HuH-7.5 (cell line): ENCODE data around the gene WDFY4.

Source experiments
- DNase-seq: peaks from one replicate; pipeline ENCODE4 v3.0.0; 2011; ENCODE audit warnings: low spot score

WDFY4 gene

DNA sequence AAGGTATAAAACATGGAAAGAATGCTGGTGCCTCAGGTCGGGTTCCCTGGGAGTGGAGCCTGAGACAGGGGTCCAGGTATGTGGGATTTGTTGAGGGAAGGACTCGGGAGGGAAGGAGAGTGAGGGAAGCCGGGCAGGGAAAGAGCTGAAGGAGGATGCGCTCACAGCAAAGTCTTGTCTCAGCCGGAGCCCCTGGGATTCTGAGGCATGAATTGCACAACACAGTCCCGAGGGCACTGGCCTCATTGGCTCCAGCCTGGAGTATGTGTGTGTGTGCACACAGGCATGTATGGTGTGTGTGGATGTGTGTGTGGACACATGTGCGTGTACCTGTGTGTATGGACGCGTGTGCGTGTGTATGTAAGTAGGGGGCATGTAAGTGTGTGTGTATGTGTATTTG lies 87.4 kb downstream of the WDFY4 start:
- no peak for DNase-seq

DNA sequence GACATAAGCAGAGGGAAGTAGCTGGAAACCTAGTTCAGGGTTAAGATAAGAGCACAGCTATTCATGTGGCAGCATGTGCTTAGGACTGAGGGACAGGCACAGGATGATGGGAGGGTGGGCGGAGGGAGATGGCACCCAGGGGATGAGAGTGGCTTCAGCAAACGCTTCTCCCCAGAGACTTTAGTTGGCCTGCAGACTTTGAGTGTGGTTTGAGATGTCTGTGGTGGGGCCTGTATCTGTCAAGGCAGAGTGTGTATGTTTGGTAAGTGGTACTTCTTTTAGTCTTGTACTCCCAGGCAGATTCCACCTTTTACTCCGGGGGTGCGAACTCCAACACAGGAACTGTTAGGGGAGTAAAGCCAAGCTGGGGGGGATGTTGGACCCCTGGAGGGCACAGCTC lies 88.9 kb downstream of the WDFY4 start:
- no peak for DNase-seq

DNA sequence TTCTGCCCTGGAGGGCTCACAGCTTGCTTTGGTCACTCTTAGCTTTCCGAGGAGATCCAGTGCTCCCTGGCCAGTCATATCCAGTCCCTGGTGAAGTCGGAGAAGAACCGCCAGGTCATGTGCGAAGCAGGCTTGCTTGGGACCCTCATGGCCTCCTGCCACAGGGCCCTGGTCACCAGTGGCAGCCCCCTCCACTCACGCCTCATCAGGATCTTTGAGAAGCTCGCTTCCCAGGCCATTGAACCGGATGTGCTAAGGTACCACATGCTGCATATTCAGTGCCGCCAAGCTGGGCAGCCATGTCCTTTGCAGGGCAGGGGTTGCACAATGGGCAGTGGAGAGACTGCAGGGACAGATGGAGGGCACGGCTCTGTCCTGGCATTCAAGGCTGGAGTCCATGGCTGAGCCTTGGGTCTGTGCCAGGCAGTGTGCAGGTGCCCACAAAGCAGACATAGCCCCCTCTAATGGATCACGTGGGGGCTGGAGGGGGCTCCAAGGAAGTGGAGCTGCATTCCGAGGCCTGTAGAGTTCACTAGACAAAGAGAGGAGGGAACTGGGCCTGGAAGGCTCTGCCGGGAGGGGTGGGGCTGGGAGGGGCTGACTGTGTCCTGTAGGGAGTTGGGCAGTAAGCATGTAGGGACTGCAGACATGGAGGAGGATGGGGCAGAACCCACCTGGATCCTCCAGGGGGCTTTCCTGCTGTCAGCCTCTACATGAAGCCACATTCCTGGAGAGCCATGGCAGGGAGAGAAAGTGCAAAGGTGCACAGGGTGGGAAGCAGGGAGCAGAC lies 89.9 kb downstream of the WDFY4 start:
- no peak for DNase-seq

DNA sequence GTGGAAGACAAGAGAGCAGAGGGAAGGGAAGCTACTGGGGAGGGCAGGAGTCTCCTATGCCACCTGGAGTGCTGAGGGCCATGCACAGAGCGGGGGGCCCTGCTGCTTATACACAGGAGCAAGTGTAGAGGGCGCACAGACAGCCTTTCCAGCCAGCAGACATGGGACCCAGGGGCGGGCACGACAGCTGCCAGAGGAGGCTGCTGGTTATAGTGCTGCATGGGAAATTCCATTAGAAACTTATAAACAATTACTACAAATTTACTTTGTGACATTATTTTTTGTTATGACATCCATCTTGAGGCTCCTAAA lies 90.5 kb downstream of the WDFY4 start:
- no peak for DNase-seq

DNA sequence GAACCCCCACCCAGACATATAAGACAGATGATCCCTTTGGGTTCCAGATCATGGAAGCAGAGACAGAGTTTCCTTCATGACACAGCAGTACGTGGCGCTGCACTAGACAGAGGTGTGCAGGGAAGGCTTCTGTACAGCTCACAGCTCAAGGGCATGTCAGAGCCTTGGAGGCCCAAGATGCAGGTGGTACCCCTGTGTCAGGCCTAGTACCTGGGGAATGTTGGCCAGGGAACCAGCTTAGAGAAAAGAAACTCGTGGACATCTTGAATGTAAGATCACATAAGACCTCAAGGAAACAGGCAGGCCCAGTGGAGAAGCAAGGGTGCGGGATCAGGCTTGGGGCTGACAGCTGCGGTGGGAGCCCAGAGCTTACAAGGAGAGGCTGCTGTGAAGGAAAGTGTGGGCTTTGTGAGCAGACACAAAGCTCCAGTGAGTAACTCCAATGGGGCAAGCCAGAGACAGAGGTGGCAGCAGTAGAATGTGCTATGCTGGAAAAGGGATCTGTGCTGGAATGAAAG lies 91.4 kb downstream of the WDFY4 start:
- DNase-seq = no peak

DNA sequence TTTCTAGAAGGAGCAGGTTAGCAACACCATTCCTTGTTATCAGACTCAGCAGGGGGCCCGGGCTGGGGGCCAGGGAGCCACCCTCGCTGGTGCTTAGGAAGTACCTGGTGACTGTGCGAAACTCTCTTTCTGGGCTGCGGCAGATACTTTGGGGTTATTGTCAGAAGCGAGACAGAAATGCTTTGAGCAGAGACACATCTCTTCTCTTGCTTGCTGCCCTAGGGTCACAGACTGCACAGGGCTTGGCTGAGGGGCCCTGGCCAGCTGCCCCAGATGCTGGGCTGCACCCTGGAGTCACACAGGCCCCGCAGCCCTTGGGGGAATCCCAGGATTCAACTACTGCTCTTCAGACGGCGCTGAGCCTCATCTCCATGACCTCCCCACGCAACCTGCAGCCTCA lies 91.9 kb downstream of the WDFY4 start:
- DNase-seq = no peak

DNA sequence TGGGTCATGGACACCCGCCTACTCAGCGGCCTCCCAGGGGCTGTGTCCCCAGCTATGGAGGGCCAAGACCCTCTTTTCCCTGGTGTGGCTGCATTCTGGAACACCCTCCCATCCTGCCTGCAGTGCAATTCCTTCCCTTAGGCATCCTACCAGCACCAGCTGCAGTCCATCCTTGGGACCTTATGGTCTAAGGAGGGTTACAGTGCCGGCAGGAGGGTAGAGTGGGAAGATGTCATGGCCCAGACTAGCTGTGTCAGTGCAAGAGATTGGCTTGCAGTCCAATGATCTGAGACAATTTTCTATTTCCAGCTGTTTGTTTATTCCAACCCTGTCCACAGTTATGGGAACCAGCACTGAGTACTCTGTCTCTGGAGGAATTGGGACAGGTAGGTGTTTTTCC lies 92.4 kb downstream of the WDFY4 start:
- DNase-seq = no peak

DNA sequence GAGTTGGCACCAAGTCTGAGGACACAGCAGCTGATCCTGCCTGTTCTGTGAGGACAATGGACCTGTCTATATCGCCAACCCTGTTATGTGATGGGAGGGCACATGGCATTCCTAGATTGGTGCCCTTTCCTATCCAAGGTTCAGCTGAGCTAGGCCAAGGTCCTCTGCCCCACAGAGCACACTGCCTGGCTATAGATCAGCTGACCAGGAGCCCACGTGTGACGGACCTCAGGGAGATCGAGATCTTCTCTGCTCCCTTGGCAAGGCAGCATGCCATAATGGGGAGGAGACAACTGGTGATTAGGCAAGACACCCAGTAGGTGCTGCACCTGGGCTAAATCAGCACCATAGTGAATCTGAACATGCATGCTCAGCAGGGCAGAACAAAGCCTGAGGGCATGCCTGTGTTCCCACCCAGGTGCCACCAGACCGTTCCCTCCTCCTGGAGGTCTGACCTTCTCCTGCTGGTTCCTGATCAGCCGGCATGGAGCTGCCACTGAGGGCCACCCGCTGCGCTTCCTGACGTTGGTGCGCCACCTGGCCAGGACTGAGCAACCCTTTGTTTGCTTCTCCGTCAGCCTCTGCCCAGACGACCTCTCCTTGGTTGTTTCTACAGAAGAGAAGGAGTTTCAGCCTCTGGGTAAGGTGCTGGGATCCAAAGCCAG lies 93.7 kb downstream of the WDFY4 start:
- DNase-seq = no peak

DNA sequence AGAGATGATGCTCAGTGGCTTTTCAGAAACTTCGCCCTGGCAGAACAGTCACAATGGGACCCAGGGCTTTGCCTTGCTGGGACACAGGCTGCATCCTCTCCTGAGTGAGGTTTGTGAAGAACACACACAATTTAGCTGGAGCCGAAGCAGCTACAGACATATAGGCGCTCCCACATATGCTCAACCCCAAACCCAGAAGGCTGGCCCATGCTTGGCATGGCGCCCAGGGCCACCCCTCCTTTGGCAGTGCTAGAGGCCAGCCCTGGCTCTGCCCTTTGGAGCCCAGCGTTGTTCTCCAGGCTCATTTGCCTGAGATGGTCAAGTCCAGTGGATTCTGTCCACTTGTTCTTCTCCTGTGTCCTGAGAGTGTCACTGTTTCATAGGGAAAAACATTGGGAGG lies 94.4 kb downstream of the WDFY4 start:
- no peak for DNase-seq

DNA sequence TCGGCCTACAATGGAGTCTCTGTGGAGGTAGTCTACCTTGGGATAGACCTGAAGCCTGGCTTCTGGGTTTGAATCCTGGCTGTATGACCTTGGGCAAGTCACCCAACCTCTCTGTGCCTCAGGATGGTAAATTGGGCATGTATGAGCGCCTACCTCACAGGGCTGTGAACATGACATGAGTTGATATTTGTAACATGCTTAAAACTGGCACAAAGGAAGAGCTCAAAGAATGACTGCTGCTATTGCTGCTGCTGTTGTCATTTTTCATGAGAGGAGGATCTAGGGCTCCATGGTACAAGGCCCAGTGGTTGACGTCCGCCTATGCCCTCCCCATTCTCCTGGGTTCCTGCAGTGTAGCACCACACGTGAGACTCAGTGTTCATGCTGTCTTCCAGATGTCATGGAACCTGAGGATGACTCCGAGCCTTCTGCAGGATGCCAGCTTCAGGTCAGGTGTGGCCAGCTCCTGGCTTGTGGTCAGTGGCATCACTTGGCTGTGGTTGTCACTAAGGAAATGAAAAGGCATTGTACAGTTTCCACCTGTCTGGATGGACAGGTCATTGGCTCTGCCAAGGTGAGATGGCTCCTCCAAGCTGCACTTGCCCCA lies 95.0 kb downstream of the WDFY4 start:
- no peak for DNase-seq

DNA sequence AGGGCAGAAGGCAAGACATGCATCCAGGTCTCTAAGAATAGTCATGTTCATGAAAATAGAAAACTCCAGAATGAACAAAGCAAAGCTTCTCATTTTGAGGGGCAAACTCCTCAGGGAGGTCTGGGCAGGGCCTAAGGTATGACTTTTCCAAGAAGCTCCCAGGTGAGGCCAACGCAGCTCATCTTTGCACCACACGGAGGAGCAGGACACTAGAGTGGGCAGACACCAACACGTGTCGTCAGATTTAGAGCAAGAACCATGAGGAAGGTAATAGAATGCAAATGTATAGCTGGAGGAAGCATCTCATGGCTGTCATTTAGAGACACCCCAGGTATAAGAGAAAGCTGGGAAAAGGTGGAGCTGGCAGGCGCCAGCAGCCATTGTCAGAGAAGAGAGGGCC lies 95.7 kb downstream of the WDFY4 start:
- no peak for DNase-seq

DNA sequence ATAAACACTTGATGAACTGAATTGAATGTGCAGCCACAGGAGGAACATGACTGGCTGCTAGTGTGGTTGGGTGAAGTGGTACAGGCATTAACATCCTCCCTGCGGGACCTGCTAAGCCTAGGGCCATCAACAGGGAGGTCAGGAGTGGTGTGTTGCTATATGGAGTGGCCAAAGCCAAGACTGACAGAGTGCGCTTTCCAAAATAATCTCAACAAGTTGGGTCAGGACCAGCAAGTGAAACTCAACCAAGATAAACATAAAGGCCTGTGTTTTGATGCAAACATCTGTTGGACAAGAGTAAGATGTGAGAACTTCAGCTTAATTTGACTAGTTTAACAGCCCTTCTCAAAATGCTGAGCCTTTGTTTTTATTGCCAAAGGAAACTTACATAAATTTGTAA lies 97.7 kb downstream of the WDFY4 start:
- no peak for DNase-seq

DNA sequence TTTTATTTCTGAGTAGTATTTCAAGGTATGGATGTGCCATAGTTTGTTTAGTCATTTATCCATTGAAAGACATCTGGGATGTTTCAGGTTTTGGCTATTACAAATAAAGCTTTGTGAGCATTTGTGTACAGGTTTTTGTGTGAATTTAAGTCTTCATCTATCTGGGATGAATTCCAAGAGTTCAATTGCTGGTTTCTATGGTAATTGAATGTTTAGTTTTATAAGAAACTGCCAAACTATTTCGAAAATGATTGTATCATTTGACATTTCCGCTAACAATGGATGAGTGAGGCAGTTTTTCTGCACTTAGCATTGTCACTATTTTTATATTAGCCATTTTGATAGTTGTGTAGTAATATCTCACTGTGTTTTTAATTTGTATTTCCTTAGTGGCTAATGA lies 99.4 kb downstream of the WDFY4 start:
- no peak for DNase-seq

DNA sequence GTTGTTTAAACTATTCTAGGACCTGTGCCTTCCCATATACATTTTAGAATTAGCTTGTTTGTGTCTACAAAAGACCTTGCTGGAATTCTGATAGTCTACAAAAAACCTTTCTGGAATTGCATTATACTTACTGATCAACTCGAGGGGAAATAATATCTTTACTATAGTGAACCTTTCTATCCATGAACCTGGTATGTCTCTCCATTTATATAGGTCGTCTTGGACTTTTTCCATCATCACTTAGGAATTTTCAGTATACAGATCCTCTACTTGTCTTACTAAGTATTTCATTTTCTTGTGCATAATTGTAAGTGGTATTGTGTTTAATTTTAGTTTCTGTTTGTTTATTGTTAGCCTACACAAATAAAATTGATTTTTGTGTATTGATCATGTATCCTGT lies 101.1 kb downstream of the WDFY4 start:
- DNase-seq = no peak

DNA sequence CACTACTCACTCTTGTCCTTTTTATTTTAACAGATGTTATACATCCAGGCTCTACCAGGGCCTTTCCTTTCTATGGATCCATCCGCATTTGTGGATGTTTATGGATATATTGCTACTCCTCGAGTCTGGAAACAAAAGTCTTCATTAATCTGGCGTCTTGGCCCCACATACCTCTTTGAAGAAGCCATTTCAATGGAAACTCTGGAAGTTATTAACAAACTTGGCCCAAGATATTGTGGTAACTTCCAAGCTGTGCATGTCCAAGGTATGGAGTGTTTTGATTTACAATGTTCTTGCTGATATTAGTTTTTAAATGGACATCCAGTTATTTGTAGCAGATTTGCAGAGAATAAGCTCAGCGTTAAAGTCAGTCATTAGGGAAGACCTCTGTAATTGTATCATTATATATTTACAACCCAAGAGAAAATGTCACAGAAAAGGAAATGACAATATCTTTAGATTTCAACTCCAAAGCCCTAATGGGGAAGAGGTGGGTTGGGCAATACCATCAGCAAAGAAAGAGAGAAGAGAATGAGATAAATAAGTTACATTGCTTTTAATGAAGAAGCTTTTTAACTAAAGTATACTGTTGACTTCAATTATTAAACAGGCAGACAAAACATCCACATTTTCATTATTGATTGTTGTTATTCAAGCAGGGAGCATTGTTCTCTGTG lies 102.1 kb downstream of the WDFY4 start:
- no peak for DNase-seq

DNA sequence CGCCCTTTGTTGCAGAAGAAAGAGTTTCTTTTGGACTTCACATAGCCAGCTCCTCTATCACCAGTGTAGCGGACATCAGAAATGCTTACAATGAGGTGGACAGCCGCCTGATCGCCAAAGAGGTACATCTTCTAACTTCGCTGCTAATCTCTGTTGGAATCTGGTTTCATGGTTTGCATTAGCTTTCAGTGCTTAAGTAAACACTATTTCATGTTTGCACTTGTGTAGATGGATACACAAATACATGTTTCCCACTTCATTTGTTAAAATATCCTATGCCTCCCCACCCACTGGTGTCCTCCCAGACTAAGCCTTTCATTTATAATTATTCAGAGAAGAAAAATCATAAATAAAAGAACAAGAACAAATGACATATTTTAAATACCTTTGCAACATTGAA lies 103.9 kb downstream of the WDFY4 start:
- DNase-seq = no peak

DNA sequence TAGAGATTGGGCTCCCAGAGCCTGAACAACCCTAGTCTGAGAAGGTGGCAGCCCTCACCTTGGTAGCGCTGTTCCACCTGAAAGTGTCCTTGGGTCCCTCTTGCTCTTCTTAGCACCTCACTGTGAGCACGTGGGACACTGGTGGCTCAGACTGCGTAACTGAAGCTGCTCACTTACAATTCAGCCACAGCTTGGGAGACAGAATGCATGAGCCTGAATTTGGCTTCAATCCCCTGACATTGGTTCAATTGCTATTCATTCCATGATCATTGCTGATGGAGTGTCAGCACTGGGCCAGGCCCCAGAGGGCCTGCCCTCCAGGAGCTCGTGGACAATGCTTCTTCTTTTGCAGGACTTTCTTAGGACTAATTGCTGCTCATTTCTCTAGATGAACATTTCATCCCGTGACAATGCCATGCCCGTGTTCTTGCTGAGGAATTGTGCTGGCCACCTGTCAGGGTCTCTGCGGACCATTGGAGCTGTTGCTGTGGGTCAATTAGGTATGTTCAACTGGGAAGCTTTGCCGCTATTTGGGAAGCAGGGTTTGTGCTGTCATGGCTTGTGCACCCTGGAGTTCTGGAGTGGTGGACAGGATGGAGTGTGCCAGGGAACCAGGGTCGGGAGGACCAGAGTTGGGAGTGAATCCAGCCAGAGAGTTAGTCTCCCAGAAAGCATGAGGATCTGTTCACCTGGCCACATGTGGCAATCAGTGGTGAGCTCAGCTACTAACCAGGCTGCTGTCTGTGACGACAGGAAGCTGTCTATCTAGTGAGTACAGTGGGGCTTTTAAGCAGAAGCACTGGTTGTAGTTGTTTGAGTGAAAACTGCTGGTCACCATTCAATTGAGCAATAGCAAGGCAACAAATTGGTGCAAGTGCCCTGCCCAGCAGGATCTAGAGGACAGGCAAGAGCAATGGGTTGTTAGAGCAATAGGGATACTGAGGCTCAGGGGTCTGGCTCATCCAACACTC lies 105.1 kb downstream of the WDFY4 start:
- DNase-seq = no peak

DNA sequence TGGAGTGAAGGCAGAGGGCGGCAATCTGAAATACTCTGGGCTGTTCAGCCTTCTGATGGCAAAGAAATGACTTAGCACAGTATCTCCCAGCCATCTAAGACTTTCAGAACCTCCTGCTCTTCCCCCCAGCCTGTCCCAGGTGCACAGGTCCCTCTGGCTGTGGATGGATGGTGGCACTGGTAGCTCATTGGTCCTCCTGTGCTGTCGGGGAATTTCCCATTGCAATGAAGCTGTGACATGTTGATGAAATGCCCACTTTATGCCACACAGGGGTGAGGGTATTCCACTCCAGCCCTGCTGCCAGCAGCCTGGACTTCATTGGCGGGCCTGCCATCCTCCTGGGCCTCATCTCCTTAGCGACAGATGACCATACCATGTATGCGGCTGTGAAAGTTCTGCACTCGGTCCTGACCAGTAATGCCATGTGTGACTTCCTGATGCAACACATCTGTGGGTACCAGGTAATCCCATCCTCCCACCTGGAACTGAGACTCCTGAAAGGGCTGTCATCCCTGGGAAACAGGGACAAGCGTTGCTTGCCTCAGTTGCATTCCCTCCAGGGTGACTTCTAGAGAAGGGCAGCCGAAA lies 105.9 kb downstream of the WDFY4 start:
- no peak for DNase-seq

DNA sequence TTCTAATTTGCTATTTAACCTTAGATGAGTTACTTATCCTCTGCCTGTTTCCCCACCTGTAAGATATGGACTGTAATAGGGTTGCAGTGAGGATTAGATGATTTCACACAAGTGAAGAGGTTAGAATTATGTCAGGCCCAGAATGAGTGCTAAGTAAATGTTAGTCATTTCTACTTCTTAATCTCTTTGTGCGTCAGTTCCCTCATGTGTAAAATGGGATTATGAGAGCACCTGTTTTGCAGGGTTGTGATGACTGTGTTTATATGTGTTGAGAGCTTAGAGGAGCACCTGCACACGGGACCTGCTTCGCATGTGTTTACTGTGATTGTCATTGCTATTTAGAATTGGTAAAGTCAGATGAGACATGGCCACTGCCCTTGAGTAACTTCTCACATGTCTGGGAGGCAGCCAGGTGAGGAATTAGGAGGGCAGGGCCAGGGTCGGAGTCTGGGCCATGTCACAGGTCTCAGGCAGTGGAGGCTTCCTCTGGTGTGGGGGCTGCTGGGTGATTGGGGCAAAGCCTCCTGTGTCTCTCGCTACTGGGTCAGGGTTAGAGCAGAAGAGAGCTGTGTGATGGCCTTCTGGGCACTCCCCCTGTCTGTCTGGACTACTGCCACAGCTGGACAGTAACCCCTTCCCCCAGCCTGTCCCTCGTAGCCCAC lies 106.7 kb downstream of the WDFY4 start:
- no peak for DNase-seq

DNA sequence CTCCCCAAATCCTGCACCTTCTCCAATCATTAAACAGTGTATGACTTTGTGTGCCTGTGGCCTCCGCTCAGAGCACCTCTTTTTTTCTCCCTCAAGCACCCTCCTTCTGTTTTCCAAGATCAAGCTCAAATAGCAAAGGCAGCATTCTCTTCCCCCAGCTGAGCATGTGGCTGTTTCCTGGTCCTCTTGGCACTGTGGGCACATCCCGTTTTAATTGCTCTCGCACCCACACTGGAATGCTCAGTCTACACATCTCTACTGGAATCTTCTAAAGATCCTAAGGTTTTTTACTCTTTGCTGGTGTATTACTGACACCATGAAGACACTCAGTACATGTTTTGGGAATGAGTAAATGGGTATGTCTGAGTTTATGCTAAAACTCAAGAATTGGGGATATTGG lies 107.4 kb downstream of the WDFY4 start:
- DNase-seq = no peak

DNA sequence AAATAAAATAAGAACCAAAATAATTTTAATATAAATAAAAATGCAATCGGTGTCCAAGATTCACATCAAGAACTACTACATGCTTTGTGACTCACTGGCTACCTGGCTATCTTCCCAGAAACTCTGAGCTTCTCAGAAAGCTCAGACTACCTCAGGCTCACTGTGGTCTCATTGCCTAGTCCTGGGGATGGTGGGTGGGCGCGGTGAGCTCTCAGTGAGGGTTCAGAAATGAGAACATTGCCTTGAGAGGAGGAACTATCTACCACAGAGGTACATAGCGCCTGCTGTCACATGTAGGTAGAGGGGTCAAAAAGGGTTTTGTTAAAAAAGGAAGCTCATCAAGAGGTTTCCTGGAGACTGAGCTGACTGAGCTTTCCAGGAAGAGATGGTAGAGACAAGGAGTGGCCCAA lies 108.0 kb downstream of the WDFY4 start:
- DNase-seq = no peak
